Measurements from ENCODE around the gene AKAP13. TPM values are rescaled to one million over a fixed set of nuclear protein-coding genes. Genes with fewer than 3 reads are reported as not detected.

The AKAP13 gene
- total RNA-seq, 1 donor from 2014 or later = 238 TPM

DNA sequence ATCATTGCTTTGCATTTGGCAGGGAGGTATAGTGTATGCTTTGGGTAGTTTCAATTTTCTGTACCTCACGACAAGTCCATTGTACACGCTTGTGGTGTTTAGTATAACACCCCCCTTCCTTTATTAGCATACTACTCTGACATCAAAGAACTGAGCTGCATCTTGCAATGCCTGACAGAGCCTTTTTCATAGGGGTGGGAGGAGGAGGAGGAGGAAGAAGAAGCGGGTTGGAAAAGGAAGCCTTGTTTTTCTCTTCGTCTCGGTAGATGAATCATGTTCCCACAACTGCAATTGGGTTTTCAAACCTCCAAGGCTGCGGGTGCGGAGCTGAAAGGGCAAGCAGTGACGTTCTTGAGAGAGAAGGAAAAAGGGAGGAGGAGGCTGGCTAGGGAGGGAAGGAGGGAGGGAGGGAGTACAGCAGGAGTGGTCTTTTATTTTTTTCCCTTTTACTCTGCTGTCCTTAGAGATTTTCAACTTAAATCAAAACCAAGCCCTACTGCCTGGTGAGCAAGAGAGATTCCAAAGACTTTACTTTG lies 238.6 kb downstream of the AKAP13 start:
- intact Hi-C loops (cut with DNase I) = no loop called here
- DNase-seq (ENCODE audit: low spot score) (peak; percentile 87), ATAC-seq (peak; percentile 87)

DNA sequence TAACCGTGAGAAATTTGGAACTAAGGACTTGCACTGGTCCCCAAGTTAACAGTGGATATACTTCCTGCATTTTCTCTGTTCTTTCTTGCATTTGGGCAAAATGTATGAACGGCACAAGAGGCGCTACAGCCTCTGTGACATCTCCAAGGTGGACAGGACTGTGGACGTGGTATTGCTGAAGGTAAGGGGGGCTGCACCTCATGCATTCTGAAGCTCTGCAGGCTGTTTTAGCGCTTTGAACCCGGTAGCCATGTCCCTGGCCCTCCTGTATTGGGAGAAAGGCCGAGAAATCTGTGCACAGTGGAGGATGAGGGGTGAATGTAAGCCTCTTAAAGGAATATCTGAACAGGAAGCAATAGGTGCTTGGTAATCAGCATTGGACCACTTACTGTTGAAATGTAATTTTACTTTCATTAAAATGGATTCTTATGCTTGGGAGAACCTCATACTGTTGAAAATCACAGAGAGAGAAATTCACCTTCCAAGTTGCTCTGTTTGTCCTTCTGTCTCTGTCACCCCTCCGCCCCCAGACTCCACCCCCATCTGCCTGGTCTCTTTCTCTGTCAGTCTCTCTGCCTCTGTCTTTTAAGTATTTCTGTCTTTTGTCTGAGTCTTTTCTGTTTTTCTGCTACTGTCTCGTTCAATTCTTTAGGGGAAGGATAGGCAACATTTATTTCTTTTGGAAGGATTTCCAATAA lies 239.7 kb downstream of the AKAP13 start:
- intact Hi-C loops (cut with DNase I) = no loop called here
- ATAC-seq (no peak), DNase-seq (ENCODE audit: low spot score) (no peak)

DNA sequence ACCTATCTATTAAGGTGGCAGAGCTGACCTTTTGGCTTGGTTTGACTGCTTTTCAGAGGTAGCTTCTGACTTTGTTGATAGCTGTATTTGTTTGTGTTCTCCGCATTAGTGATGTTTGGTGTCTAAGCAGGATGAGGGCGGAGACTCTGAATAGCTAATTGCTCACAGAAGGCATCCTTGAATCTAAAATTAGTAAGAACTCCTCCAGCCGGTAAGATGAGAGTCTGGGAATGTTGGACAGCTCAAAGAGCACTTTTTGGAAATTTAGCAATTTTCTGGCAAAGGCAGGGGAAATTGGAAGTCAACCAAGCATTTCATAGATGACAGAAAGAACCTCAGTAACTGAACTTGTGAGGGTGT lies 240.3 kb downstream of the AKAP13 start:
- intact Hi-C loops (cut with DNase I) = no loop called here
- ATAC-seq = peak; percentile 41

DNA sequence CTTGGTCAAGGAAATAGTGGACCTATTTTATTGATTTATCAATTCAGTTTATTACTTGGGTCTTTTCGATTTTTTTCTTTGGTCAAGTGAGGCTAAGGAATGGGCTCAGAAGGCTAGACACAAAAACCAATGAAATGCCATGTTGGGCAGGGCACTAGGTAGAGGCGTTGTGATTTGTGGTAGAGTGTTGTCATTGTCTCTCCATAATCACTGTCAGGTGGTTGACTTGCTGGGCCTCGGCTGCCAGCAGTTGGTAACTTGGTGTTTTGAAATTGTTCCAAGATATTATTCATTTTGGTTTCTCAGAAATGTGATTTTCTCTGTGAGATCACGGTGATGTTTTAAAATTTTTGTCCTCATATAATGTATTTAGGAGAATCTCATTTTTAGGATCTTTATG lies 240.7 kb downstream of the AKAP13 start:
- no peak for ATAC-seq
- DNase-seq (ENCODE audit: low spot score) = no peak
- intact Hi-C loops (cut with DNase I) = no loop called here

More for the DNA sequence above, 240.3 kb downstream of the AKAP13 start:
- no peak for DNase-seq (ENCODE audit: low spot score)

DNA sequence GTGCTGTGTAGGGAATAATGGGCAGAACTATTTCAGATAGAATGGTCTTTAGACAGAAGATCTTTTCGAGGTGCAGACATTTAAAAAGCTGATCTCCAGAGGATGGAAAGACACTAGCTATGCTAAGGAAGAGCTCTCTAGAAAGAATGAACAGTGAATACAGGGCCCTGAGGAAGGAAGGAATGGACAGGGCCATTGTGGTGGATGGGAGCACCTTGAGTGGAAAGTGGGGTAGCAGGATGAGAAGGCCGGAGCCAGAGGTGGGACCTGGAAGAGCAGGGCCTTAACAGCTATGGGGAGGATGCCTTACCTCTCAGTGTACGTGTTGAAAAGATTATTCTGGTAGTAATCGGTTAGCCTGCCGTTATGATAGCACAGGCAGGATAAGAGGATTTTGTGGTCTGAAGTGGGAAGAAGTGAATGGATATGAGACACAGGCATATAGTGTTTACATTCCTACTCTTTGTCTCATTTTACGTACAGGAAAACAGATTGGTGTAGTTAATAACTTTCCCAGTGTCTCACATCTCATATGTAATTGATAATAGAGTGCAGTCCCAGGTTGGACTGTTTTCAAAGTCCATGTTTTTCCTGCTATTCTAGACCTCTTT lies 241.9 kb downstream of the AKAP13 start:
- no peak for ATAC-seq
- intact Hi-C loops (cut with DNase I) = no loop called here
- DNase-seq (ENCODE audit: low spot score) = no peak

DNA sequence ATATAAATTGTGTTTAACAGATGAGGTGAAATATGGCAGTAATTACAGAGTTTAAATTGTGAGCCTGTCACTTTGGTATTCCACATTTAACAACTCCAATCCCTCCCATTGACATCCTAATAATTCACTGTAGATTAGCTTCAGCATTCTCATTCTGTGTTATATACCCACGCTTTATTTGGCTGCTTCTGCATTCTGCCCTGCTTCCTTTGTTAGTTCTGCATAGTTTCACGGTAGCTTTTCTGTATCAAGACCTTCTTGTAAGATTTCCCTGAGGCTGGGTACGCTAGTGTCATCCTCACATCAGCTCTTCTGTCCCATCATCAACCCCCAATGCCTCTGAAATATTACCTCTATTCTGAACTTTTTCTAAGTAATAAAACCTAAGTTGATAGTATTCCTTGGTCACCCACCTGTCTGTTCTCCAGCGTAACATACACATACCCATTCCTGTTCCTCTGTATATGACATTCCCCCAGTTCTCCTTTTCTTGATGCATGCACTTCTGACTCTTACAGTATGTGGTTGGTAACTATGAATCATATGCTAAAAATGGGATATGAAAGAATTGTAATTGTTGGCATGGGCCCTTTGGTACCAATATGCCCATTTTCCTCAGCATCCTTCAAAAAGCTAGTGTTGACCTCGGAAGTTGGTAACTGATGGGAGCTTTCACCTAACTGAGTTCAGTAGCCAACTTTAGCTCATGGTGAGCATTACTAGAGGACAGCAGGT lies 243.1 kb downstream of the AKAP13 start:
- intact Hi-C loops (cut with DNase I) = no loop called here
- no peak for ATAC-seq

DNA sequence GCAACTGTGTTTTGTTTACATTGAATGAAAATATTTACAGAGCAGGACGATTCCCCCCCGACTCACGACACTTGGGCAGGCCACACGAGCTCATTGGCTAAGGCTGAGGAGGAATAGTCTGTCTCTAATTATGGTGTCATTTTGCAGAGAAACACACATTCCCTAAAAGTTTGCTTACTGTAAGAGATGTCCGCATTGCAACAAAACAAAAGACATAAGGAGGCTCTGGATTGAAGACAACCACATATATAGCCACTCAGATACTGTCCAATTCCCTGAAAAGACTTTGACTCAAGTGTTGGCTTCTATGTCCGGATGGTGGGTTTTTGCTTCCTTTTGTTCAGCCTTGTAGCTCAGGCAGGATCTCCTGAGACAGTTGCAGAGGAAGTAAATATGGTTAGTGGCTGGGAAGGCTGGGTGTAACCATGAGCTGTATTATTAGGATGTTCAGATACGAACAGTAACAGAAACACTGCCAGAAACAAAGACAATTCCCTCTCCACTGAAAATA lies 243.9 kb downstream of the AKAP13 start:
- peak; percentile 51 for ATAC-seq
- intact Hi-C loops (cut with DNase I) = no loop called here

More for the DNA sequence above, 243.1 kb downstream of the AKAP13 start:
- no peak for DNase-seq (ENCODE audit: low spot score)

DNA sequence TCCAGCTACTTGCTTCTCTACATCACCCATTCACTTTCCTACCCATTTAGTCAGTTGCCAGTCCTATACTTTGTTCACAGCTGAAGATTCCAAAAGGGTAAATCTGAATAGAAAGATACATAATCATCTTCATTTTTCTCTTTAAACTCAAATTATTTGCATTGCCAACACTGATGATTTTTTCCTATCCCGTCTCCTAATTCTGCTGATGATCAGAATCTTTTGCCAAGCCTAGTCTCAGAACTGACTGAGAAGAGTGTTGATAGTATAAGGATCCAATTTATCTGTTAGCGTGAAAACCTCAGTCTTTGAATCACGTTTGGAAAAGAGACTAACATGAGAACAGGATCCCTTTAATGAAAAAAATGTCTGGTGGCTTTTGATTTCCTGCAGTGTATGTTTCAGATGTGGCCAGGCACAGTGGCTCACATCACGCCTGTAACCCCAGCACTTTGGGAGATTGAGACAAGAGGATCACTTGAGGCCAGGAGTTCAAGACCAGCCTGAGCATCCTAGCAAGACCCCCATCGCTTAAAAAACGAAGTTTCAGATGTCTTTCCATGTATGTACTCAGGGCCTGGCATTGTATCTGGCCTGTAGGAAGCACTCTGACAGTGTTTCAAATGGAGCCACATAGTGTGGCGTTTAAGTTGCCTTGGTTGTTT lies 244.9 kb downstream of the AKAP13 start:
- ATAC-seq (no peak), DNase-seq (ENCODE audit: low spot score) (no peak)
- intact Hi-C loops (cut with DNase I) = no loop called here

More for the DNA sequence above, 243.9 kb downstream of the AKAP13 start:
- no peak for DNase-seq (ENCODE audit: low spot score)

DNA sequence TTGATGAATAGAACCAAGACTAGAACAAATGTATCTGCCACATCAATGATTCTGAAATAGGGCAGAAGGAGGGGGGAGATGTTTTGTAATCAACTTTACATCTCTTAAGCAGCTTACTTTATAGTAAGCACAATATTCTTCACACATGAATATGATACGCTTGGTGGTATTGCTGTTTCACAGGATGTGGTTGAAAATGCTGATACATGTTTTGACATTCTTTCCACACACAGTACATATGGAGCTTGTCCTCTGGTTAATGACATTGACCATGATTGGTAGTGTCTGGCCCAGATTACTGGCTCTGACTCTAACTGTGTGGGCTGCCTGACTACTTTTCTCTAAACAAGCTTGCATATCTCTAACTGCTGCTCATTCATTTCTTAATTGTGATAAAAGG lies 245.5 kb downstream of the AKAP13 start:
- intact Hi-C loops (cut with DNase I) = no loop called here
- ATAC-seq = no peak
- DNase-seq (ENCODE audit: low spot score) = no peak

DNA sequence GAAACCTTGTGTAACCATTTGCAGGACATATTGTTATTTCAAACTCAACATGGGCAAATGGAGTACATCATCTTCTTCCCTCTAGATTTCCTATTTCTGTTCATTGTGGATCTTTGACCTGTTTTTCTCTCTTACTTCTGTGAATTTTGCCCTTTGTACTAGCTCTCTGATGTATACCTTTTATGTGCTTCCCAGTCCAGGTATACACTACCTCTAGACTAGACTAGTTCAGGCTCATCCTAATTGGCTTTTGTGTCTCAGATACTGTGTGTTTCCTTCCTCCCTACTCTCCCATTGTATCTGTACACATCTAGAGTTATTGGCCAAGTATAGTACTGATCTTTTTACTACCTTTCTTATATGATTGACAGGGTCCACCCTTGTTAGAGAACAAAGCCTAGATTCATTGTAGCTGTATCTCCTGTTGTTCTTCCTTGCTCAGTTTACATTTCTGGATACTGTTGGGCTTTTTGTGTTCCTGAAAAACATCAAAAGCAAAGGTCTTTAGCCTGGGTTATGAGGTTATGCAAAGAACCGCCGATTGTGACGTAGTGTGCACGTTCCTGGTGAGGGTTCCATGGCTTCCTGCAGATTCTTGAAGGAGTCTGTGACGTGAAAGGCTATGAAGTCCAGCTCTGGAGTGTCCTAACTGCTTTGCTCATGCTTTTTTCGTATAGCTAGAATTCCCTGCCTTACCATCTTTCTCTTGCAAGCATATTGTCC lies 247.0 kb downstream of the AKAP13 start:
- ATAC-seq = no peak
- intact Hi-C loops (cut with DNase I) = no loop called here
- DNase-seq (ENCODE audit: low spot score) = no peak

DNA sequence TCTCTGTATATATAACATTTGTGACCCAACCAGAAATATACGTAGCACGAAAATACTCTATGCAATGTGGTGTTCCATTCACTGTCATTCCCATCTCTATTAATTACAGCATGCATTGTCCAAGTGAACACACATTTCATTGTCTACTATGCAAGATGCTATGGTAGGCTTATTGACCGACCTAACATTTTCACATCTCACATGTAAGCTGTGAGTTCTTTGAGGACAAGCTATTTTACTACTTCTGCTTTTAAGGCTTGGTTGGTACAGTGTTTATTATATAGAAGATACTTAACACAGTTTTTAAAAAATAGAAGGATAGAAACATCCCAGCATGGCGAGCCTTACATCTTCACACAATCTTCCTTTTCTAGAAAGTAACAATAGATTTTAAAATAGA lies 249.9 kb downstream of the AKAP13 start:
- intact Hi-C loops (cut with DNase I) = no loop called here
- DNase-seq (ENCODE audit: low spot score) (no peak), ATAC-seq (no peak)

DNA sequence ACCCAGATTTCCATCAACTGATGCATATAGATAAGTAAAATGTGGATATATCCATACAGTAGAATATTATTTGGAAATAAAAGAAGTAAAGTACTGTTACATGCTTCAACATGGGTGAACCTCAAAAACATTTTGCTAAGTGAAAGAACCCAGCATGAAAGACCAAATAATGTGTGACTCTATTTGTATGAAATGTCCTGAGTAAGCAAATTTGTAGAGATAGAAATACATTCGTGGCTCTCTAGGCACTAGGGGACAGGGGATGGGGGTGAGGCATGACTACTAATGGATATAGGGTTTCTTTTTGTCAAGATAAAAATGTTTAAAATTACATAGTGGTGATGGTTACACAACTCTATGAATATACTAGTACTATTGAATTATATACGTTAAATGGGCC lies 250.6 kb downstream of the AKAP13 start:
- intact Hi-C loops (cut with DNase I) = no loop called here
- no peak for DNase-seq (ENCODE audit: low spot score)
- peak; percentile 42 for ATAC-seq

DNA sequence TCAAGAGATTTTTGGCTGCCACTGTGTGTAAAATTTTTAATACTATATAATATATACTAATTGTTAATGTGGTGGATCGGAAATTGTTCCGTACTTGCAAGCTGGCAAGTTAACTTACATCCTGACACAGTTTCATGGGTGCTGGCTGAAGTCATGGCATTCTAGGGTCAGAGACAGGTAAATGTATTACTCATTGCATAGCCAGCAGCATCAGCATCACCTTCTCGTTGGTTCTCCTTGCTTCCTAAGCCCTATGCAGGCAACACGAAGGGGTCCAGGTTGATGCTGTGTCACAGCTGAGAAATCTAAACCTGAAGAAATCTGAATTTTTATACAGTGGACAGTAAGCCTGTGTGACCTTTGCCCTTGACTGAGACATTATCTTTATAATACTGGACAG lies 251.6 kb downstream of the AKAP13 start:
- DNase-seq (ENCODE audit: low spot score) = no peak
- intact Hi-C loops (cut with DNase I) = no loop called here
- no peak for ATAC-seq

DNA sequence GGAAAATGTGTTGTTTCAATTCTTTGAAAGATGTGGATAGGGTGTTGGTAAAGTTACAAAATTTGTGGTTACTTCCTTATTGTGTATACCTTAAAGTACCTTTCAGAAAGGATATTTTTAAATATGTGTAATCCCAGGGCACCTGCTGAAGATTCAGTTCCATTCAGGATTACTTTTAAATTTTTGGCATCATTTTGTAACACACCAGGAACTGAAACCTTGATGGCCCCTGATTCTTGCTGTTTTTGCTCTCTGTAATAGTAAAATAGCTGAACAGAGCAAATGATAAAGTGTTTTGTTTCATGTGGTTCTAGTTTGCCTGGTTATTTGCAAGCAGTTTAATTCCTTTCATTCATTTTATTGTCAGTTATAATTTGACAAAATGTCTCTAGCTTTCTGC lies 253.5 kb downstream of the AKAP13 start:
- no peak for DNase-seq (ENCODE audit: low spot score)
- no peak for ATAC-seq
- intact Hi-C loops (cut with DNase I) = no loop called here

DNA sequence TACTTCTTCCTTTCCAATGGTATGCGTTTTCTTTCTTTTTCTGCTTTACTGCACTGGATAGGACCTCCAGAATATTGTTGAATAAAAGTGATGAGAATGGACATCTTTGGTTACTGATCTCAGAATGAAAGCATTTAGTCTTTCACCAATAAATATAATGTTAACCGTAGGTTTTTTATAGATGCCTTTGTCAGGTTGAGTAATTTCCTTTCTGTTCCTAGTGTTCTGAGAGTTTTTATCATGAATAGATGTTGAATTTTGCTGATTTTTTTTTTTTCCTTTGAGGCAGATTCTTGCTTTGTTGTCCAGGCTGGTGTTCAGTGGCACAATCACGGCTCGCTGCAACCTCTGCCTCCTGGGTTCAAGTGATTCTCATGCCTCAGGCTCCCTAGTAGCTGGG lies 255.9 kb downstream of the AKAP13 start:
- DNase-seq (ENCODE audit: low spot score) = no peak
- intact Hi-C loops (cut with DNase I) = no loop called here
- ATAC-seq = no peak

DNA sequence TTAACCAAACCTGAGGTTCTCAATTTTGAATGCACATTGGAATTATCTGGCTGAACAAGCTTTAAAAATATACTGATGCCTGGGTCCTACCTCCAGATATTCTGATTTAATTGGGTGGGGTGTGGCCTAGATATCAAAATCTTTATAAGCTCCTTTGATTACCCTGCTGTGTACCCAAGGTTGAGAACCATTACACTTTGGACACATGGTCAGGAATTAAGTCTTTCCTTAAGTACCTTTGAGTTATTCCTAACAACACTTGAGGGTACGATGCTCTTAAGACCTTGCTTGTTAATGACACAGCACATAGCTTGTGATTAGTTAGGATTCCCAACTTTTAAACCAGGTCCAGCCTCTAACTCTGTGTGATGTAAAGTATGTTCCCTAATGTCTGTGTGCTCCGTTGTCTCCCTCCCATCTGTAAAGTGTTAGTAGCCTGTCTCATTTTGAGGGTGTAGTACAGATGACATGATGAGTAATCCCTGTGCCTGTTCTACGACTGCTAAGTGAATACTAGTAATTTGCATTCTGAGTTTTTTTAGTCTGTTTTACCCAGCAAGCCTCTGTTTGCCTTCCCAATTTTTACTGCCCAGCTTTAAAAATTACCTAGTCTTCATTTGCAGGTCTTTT lies 259.5 kb downstream of the AKAP13 start:
- ATAC-seq = no peak
- intact Hi-C loops (cut with DNase I) = no loop called here
- no peak for DNase-seq (ENCODE audit: low spot score)

DNA sequence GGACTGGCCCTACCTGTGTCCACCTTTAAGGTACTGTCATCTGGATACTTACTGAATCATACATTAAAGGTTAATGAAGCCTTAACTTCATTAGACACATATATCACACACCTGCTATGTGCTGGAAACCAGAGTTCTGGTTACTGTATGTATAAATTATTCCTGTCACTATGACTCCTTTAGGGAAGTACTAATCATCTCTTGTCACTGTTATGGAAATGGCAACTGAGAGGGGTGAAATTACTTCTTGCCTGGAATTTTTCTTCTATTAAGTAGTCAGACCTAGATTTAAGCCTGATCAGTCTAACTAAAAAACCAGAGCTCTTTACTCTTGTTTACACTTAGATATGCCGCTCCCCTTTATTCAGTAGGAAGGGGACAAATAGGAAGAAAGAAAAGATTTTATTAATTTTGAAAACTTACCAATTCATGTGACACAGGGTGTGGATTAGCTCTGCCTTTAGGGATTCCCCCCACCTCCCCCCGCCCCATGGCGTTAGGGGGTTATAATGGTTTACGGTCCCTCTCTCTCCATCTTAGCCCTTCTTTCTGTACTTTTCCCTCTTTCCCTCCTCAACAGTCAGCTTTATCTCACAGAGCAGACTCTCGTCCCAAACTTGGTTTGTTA lies 261.8 kb downstream of the AKAP13 start:
- ATAC-seq (peak; percentile 81), DNase-seq (ENCODE audit: low spot score) (no peak)
- intact Hi-C loops (cut with DNase I) = no loop called here

DNA sequence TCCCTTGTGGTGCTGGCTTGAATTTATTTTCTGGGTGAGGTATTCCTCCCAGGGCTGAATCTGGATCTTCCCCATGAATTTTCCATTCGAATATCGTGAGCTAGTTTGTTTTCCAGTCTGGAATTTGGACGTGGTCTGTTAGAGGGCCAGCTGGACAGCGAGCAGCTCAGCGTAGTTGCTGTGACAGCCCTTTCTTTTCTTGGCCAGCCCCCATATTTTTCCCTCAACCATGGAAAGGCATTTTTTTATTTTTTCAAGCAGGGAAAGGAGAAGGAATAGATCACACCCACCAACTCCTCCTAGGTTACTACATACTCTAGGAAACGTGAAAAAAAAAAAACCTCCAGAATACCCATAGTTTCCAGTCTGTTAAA lies 262.3 kb downstream of the AKAP13 start:
- intact Hi-C loops (cut with DNase I) = no loop called here
- peak; percentile 76 for DNase-seq (ENCODE audit: low spot score)
- ATAC-seq = peak; percentile 92
